Omental fat pad (tissue), 4 donors: ENCODE measurements around the gene SCAMP1. TPM values are rescaled to one million over a fixed set of nuclear protein-coding genes. Genes with fewer than 3 reads are reported as not detected.

Experiments used
- ATAC-seq: fragments of 150-250 bp; one replicate; pipeline ENCODE4 v1.9.1; 2016; ENCODE audit warnings: mild to moderate bottlenecking, moderate library complexity; ENCODE audit not compliant: low FRiP score
- DNase-seq: peaks from one replicate; pipeline ENCODE4 v3.0.0-alpha.2; 2019; ENCODE audit warnings: low spot score
- CTCF ChIP-seq, 3 donors: fragments of 450-650 bp; IDR thresholded peaks; one replicate each; pipeline ENCODE4 v1.5.1; 2016 to 2017; ENCODE audit warnings: antibody characterized with exemption in 3 of 3, mild to moderate bottlenecking in 3 of 3, moderate library complexity in 2 of 3
- total RNA-seq, 4 donors: library from RNA; depleted of rRNA; stranded (reverse); fragments of >200 nt; gene quantifications; one replicate each; pipeline ENCODE4 v1.1.0, GENCODE V29; 2016

The SCAMP1 gene
- total RNA-seq, 4 donors from 2014 or later: 21.2 to 46.5 (median 22.1) TPM

- DNase-seq: no peak
- ATAC-seq: no peak
- TF ChIP-seq CTCF (IDR thresholded peaks at IDR 0.05): no peak
Measured at GRCh38 chr5:78499485-78499884, 139.1 kb downstream of the SCAMP1 start.

- DNase-seq (no peak), ATAC-seq (no peak)
- no peak for TF ChIP-seq CTCF (IDR thresholded peaks at IDR 0.05)
Measured at GRCh38 chr5:78500028-78500427, 139.6 kb downstream of the SCAMP1 start.

GRCh38 chr5:78500871-78501270 lies 140.5 kb downstream of the SCAMP1 start:
- DNase-seq (no peak), ATAC-seq (no peak)
- TF ChIP-seq CTCF (IDR thresholded peaks at IDR 0.05): no peak

DNA sequence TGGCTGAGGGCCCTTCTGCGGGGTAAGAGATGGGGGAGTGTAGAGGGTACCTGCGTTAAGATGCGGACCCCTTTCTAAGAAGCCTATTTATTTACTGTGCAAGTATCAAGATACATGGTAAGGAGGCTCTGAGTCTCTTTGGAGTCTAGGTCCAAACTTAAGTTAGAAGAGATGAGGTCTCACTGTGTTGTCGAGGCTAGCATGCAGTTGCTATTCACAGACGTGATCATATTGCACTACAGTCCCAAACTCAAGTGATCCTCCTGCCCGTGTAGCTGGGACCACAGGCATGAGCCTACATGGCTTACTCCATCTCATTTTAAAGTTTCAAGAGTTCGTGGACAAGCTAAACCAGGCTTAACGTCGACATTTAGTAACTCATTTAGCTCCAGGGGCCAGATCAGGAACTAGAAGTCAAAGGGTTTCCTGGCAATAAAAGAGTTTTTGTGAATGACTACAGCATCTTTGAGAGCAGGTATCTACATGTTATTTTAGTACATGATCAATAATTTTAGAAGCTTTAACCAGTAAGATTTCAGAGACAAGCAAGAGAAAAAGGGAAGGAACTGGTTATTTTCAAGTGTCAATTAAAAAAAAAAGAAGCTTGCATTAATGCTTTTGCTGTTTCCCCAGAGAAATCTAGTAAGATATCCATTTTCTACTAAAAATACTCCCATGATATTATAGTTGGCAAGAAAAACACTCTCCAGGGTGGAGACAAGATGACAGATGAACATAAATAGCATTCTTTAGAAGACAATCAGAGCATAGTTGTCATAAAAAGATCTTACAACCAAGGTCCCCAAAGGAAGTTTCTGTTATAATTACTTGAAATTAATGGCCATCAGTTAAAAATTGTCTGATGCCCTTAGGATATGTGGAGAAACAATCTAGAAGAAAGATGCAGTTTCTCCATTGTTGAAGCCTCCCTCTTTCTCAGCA lies 141.3 kb downstream of the SCAMP1 start:
- ATAC-seq (no peak), DNase-seq (no peak)
- TF ChIP-seq CTCF (IDR thresholded peaks at IDR 0.05): no peak

- DNase-seq (no peak), ATAC-seq (no peak)
- no peak for TF ChIP-seq CTCF (IDR thresholded peaks at IDR 0.05)
Measured at GRCh38 chr5:78503958-78504653, 143.7 kb downstream of the SCAMP1 start.

GRCh38 chr5:78504704-78505677 lies 144.6 kb downstream of the SCAMP1 start:
- no peak for TF ChIP-seq CTCF (IDR thresholded peaks at IDR 0.05)
- peak; percentile 74 for DNase-seq
- ATAC-seq: peak; percentile 89
